LNCaP clone FGC (cell line): ENCODE measurements around the gene ZGPAT.

ENCODE experiments used
- DNase-seq: peaks from one replicate; pipeline ENCODE4 v3.0.0-alpha.2; 2011; ENCODE audit warnings: low read depth
- H3K4me3 ChIP-seq: 2 replicates; pipeline ENCODE4 v1.5.1; 2011; ENCODE audit warnings: mild to moderate bottlenecking, low read depth, low read length, control low read depth
- TF ChIP-seq, protein P1 (sequence below): IDR thresholded peaks from 2 replicates; pipeline ENCODE4 v1.5.1; 2012; ENCODE audit warnings: mild to moderate bottlenecking; ENCODE audit not compliant: control insufficient read depth, insufficient read depth; ENCODE audit errors: extremely low read depth

ZGPAT gene

DNA sequence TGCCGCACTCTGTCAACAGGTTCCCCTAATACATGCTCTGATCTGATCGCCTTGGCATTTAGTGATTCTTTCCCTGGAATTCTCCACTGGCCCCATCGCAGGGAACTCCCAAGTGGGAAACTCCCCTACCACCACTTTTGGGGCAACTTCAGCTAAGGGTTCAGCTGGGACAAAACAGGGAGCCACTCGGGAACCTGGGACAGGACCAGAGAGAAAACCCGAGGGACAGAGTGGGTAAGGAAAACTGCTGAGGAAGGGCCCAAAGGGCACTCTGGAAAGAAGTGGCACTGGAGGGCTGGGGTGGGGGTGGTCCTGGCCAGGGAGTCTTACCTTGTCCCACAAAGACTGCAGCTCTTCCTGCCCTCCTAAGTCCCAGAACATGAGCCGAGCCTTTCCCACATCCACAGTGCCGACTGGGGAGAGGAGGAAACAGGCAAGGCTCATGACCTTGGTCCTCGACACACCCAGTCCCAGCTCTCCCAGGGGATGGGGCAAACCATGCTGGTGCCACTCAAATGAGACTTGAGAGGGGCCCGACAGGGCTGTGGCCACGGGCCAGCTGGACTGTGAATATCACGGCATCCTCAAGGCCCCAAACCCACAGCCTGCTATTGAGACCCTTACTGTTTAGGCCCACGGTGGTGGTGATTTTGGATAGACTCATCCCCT lies 1.7 kb upstream of the ZGPAT start:
- TF ChIP-seq, protein P1, sequence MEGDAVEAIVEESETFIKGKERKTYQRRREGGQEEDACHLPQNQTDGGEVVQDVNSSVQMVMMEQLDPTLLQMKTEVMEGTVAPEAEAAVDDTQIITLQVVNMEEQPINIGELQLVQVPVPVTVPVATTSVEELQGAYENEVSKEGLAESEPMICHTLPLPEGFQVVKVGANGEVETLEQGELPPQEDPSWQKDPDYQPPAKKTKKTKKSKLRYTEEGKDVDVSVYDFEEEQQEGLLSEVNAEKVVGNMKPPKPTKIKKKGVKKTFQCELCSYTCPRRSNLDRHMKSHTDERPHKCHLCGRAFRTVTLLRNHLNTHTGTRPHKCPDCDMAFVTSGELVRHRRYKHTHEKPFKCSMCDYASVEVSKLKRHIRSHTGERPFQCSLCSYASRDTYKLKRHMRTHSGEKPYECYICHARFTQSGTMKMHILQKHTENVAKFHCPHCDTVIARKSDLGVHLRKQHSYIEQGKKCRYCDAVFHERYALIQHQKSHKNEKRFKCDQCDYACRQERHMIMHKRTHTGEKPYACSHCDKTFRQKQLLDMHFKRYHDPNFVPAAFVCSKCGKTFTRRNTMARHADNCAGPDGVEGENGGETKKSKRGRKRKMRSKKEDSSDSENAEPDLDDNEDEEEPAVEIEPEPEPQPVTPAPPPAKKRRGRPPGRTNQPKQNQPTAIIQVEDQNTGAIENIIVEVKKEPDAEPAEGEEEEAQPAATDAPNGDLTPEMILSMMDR = no peak
- no peak for DNase-seq
- peak overlapping the region; percentile 95 for H3K4me3 ChIP-seq

DNA sequence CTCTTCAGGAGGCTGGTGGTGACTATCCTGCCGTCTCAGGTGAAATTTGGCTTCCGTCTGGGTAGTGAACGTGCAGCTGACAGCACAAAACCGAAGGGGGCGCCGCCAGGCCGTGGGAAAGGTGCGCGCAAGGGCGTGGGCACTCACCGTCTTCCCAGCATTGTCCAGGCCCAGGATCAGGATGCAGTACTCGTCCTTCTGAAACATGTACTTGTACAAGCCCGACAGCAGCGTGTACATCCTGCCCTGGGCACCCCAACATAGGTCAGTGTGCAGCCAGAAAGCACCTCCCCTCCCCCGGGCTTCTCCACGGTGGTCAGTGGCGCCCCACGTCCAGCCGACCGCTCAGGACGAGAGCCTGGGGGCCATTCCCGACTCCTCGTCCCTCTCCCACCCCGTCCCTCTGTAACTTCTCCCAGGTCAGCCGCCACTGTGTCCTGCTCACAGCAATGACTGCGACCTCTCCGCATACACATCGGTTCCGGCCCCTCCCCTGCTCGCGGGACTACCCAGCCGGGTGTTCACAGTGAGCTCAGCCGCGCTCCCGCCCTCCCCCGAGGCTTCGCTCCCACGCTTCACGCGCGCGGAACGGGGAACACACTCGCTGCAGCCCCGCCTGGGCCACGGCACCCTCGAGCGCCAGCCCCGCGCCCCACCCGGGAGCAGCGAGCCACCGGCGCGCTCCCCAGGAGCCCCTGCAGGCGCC lies 834 bp upstream of the ZGPAT start:
- peak overlapping the region; percentile 95 for H3K4me3 ChIP-seq
- peak; percentile 53 for DNase-seq
- TF ChIP-seq, protein P1 = peak; percentile 83

DNA sequence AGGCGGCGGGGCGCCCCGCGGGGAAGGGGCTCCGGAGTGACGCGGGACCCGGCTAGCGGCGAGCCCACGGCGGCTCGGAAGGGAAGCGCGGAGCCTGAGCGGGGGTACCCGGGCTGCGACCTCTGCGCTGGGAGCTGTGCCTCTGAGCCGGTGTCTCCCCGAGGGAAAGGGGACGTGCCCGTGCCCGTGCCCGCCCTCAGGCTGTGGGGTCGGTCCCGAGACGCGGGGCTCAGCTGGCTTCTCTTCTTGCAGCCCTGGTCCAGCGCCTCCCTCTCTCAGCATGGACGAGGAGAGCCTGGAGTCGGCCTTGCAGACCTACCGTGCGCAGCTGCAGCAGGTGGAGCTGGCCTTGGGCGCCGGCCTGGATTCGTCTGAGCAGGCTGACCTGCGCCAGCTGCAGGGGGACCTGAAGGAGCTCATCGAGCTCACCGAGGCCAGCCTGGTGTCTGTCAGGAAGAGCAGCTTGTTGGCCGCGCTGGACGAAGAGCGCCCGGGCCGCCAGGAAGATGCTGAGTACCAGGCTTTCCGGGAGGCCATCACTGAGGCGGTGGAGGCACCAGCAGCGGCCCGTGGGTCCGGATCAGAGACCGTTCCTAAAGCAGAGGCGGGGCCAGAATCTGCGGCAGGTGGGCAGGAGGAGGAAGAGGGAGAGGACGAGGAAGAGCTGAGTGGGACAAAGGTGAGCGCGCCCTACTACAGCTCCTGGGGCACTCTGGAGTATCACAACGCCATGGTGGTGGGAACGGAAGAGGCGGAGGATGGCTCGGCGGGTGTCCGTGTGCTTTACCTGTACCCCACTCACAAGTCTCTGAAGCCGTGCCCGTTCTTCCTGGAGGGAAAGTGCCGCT lies 686 bp downstream of the ZGPAT start:
- no peak for DNase-seq
- TF ChIP-seq, protein P1 = no peak
- H3K4me3 ChIP-seq = peak overlapping the region; percentile 95

DNA sequence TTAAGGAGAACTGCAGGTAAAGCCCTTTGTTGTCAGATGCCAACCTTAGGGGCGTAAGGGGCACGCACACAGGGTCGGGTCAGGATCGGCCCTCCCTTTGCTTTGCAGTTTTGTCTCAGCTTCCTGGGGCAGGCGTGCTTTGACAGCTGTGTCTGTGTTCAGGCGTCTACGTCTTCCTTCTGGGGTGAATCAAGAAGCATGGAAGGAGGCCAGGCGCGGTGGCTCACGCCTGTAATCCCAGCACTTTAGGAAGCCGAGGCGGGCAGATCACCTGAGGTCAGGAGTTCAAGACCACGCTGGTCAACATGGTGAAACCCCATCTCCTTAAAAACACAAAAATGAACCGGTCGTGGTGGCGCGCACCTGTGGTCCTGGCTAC lies 1.3 kb downstream of the ZGPAT start:
- peak overlapping the region; percentile 95 for H3K4me3 ChIP-seq
- DNase-seq = no peak

DNA sequence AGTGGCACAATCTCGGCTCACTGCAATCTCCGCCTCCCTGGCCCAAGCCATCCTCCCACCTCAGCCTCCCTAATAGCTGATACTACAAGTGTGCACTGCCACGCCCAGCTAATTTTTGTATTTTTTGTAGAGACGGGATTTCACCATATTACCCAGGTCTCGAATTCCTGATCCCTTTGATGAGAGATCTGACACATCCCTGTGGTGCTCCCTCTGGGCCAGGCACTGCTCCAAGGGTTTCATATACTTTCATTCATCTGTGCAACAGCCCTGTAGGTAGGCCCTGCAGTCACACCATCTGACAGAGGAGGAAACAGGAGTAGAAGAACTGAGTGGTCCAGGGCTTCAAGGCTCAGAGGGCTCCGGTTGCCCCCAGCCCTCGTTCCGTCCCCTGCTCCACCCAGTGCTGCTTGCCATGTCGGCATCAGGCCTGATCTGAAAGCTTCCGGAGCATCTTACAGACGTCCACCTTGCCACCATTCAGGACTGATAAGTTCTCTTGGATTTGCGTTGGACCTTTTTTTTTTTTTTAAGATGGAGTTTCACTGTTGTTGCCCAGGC lies 3.3 kb downstream of the ZGPAT start:
- H3K4me3 ChIP-seq = no peak overlapping the region
- no peak for DNase-seq
- TF ChIP-seq, protein P1 = no peak

More for the DNA sequence above, 1.3 kb downstream of the ZGPAT start:
- TF ChIP-seq, protein P1 = no peak

DNA sequence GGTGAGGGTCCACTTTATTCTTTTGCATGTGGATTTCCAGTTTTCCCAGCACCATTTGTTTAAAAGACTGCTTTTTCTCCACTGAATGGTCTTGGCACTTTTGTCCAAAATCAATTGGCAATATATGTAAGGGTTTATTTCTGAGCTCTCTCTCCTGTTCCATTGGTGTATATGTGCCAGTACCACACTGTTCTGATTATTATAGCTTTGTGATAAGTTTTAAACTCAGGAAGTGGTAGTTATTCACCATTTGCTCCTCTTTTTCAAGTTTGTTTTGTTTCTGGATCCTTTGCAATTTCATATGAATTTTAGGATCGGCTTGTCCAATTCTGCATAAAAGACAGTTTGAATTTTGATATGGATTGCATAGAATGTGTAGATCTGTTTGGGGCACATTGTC lies 4.4 kb downstream of the ZGPAT start:
- no peak overlapping the region for H3K4me3 ChIP-seq
- TF ChIP-seq, protein P1 = no peak
- DNase-seq = no peak
